Body of pancreas (tissue), 4 donors: ENCODE results near the gene POLN.

Experiments
- CTCF ChIP-seq, 7 experiments: fragments of 450-650 bp in 4 of 7; fragments of 200-600 bp in 3 of 7; sonication (generic) in 3 of 7; IDR thresholded peaks; one replicate each; pipeline ENCODE4 v1.5.1; 2016 to 2019; ENCODE audit warnings: antibody characterized with exemption in 7 of 7
- POLR2A ChIP-seq, 3 donors: fragments of 450-650 bp; IDR thresholded peaks; one replicate each; pipeline ENCODE4 v1.6.1; 2016; ENCODE audit warnings: antibody characterized with exemption in 3 of 3, mild to moderate bottlenecking in 2 of 3

- TF ChIP-seq POLR2A (IDR thresholded peaks at IDR 0.05) (no peak), CTCF (IDR thresholded peaks at IDR 0.05) (no peak)
These were observed 46.2 kb upstream of the POLN start for GRCh38 chr4:2288051-2288541.
